Activated CD8-positive, alpha-beta memory T cell treated with anti-CD3 and anti-CD28 coated beads for 4 hours (primary cell): ENCODE data around the gene AKAP12.

ENCODE experiments used
- DNase-seq, 2 donors: peaks; one replicate each; pipeline ENCODE4 v3.0.0-alpha.2; 2020; ENCODE audit warnings: low read depth in 2 of 2

The AKAP12 gene

GRCh38 chr6:151284548-151285017 is 44.8 kb downstream of the AKAP12 start:
- no peak for DNase-seq

- DNase-seq = no peak
These were observed 45.4 kb downstream of the AKAP12 start for GRCh38 chr6:151285122-151285521.

- DNase-seq = no peak
These were observed 46.4 kb downstream of the AKAP12 start for GRCh38 chr6:151286214-151286613.

GRCh38 chr6:151288712-151289398 is 49.1 kb downstream of the AKAP12 start:
- DNase-seq = no peak

- no peak for DNase-seq
These were observed 49.7 kb downstream of the AKAP12 start for GRCh38 chr6:151289399-151290007.

- no peak for DNase-seq
These were observed 51.3 kb downstream of the AKAP12 start for GRCh38 chr6:151290877-151291721.

- no peak for DNase-seq
These were observed 51.9 kb downstream of the AKAP12 start for GRCh38 chr6:151291722-151292059.

- DNase-seq = no peak
These were observed 53.4 kb downstream of the AKAP12 start for GRCh38 chr6:151292974-151293687.

- no peak for DNase-seq
These were observed 53.9 kb downstream of the AKAP12 start for GRCh38 chr6:151293688-151294016.

- DNase-seq = no peak
These were observed 54.9 kb downstream of the AKAP12 start for GRCh38 chr6:151294561-151295101.

GRCh38 chr6:151297886-151298285 is 58.1 kb downstream of the AKAP12 start:
- no peak for DNase-seq

GRCh38 chr6:151299011-151299410 is 59.2 kb downstream of the AKAP12 start:
- DNase-seq = no peak

- no peak for DNase-seq
These were observed 60.7 kb downstream of the AKAP12 start for GRCh38 chr6:151300267-151300991.

GRCh38 chr6:151301547-151301946 is 61.8 kb downstream of the AKAP12 start:
- DNase-seq = no peak

GRCh38 chr6:151303231-151303630 is 63.5 kb downstream of the AKAP12 start:
- no peak for DNase-seq

GRCh38 chr6:151306269-151306783 is 66.6 kb downstream of the AKAP12 start:
- no peak for DNase-seq

GRCh38 chr6:151307501-151307900 is 67.7 kb downstream of the AKAP12 start:
- DNase-seq = no peak

GRCh38 chr6:151309619-151310018 is 69.9 kb downstream of the AKAP12 start:
- no peak for DNase-seq

GRCh38 chr6:151310279-151310678 is 70.5 kb downstream of the AKAP12 start:
- DNase-seq = no peak

GRCh38 chr6:151310852-151311767 is 71.3 kb downstream of the AKAP12 start:
- no peak for DNase-seq
